Gastroesophageal sphincter (tissue), 3 donors: ENCODE data around the gene CIRBP.

Experiments used
- CTCF ChIP-seq, 4 experiments: fragments of 200-600 bp in 2 of 4; fragments of 450-650 bp in 2 of 4; sonication (generic) in 1 of 4; IDR thresholded peaks; one replicate each; pipeline ENCODE4 v1.5.1; 2017 to 2019; ENCODE audit warnings: antibody characterized with exemption in 4 of 4, mild to moderate bottlenecking in 2 of 4, moderate library complexity in 2 of 4
- POLR2A ChIP-seq, 2 donors: fragments of 450-650 bp; IDR thresholded peaks; one replicate each; pipeline ENCODE4 v1.6.1; 2017; ENCODE audit warnings: antibody characterized with exemption in 2 of 2, mild to moderate bottlenecking in 2 of 2, moderate library complexity in 1 of 2
- POLR2AphosphoS5 ChIP-seq: sonication (generic); formaldehyde crosslinking; IDR thresholded peaks from one replicate; pipeline ENCODE4 v1.6.1; 2017; ENCODE audit warnings: antibody characterized with exemption

GRCh38 chr19:1278713-1279660 lies 9.9 kb downstream of the CIRBP start:
- TF ChIP-seq CTCF (IDR thresholded peaks at IDR 0.05) (no peak), POLR2AphosphoS5 (no peak), POLR2A (IDR thresholded peaks at IDR 0.05) (no peak)
